HG03439 (cell line): ENCODE results near the gene PCBP3.

Experiments used
- ATAC-seq: cut with Tn5 transposase; IDR thresholded peaks from one replicate; pipeline ENCODE4 v1.9.1; 2021; ENCODE audit warnings: mild to moderate bottlenecking, moderate library complexity; ENCODE audit not compliant: unreplicated experiment

PCBP3 gene

GRCh38 chr21:45723049-45723958, 79.8 kb downstream of the PCBP3 start:
- ATAC-seq = no peak

GRCh38 chr21:45724345-45724961, 80.9 kb downstream of the PCBP3 start:
- ATAC-seq = no peak

GRCh38 chr21:45724994-45725843, 81.7 kb downstream of the PCBP3 start:
- ATAC-seq = no peak

GRCh38 chr21:45725844-45726200, 82.3 kb downstream of the PCBP3 start:
- ATAC-seq = no peak

- ATAC-seq = no peak
These were observed 82.9 kb downstream of the PCBP3 start for GRCh38 chr21:45726438-45726837.

GRCh38 chr21:45727390-45727789, 83.9 kb downstream of the PCBP3 start:
- no peak for ATAC-seq

- ATAC-seq = no peak
These were observed 91.9 kb downstream of the PCBP3 start for GRCh38 chr21:45735259-45736000.

- ATAC-seq = no peak
These were observed 92.6 kb downstream of the PCBP3 start for GRCh38 chr21:45736042-45736689.

- ATAC-seq = no peak
These were observed 93.4 kb downstream of the PCBP3 start for GRCh38 chr21:45736690-45737484.

GRCh38 chr21:45737485-45738166, 94.1 kb downstream of the PCBP3 start:
- ATAC-seq = no peak

GRCh38 chr21:45739218-45740087, 95.9 kb downstream of the PCBP3 start:
- no peak for ATAC-seq

- no peak for ATAC-seq
These were observed 96.5 kb downstream of the PCBP3 start for GRCh38 chr21:45740088-45740440.

- no peak for ATAC-seq
These were observed 97.2 kb downstream of the PCBP3 start for GRCh38 chr21:45740491-45741357.

- no peak for ATAC-seq
These were observed 98.2 kb downstream of the PCBP3 start for GRCh38 chr21:45741691-45742090.

- ATAC-seq = no peak
These were observed 98.7 kb downstream of the PCBP3 start for GRCh38 chr21:45742247-45742646.

GRCh38 chr21:45745256-45745655, 101.7 kb downstream of the PCBP3 start:
- ATAC-seq = no peak

GRCh38 chr21:45747233-45747766, 103.8 kb downstream of the PCBP3 start:
- ATAC-seq = no peak
